ENCODE measurements around the gene MIAT.
A peak's percentile ranks its signal among the peaks of the same experiment; 100 is the strongest.

The MIAT gene

GRCh38 chr22:26673486-26673885, 16.1 kb downstream of the MIAT start:
- TF ChIP-seq CTCF (IDR thresholded peaks at IDR 0.05; ENCODE audit: insufficient read depth, low read length, missing control alignments), result no peak
- POLR2A ChIA-PET, result interaction anchor here (1.1 to 1.2 kb wide), 2 partner anchors 8 to 159 kb away, joined by 3 read pairs; no protein-coding TSS in a partner anchor
- CTCF ChIA-PET, result interaction anchor here (1.0 to 3.5 kb wide), 17 partner anchors 8 to 786 kb away, joined by 3 to 26 read pairs (median 5); partner anchors contain the start of genes HPS4 and SRRD
- DNase-seq (ENCODE audit: low read depth, low spot score), result no peak
- H3K4me3 ChIP-seq (ENCODE audit: low read depth, low read length), result peak overlapping the region; percentile 95

- ChIA-PET CTCF (interaction anchor here (1.0 to 3.5 kb wide), 14 partner anchors 7 to 785 kb away, joined by 3 to 26 read pairs (median 5); partner anchors contain the start of genes HPS4 and SRRD), POLR2A (no interaction called here)
- H3K4me3 ChIP-seq (ENCODE audit: low read depth, low read length), result peak overlapping the region; percentile 25
- no peak for TF ChIP-seq CTCF (IDR thresholded peaks at IDR 0.05; ENCODE audit: insufficient read depth, low read length, missing control alignments)
- no peak for DNase-seq (ENCODE audit: low read depth, low spot score)
These were observed 17.1 kb downstream of the MIAT start for GRCh38 chr22:26674211-26675190.

GRCh38 chr22:26675687-26676268, 18.4 kb downstream of the MIAT start:
- TF ChIP-seq CTCF (IDR thresholded peaks at IDR 0.05; ENCODE audit: insufficient read depth, low read length, missing control alignments), result no peak
- ChIA-PET CTCF (interaction anchor here (1.0 to 1.2 kb wide), 2 partner anchors 9 to 80 kb away, joined by 3 to 5 read pairs; no protein-coding TSS in a partner anchor), POLR2A (no interaction called here)
- DNase-seq (ENCODE audit: low read depth, low spot score), result no peak
- H3K4me3 ChIP-seq (ENCODE audit: low read depth, low read length), result no peak overlapping the region

GRCh38 chr22:26677217-26677616, 19.8 kb downstream of the MIAT start:
- H3K4me3 ChIP-seq (ENCODE audit: low read depth, low read length), result no peak overlapping the region
- POLR2A ChIA-PET, result no interaction called here
- no peak for DNase-seq (ENCODE audit: low read depth, low spot score)
- CTCF ChIA-PET, result interaction anchor here (0.6 to 2.9 kb wide), 6 partner anchors 10 to 178 kb away, joined by 3 to 10 read pairs (median 6); no protein-coding TSS in a partner anchor
- no peak for TF ChIP-seq CTCF (IDR thresholded peaks at IDR 0.05; ENCODE audit: insufficient read depth, low read length, missing control alignments)

GRCh38 chr22:26679003-26679629, 21.7 kb downstream of the MIAT start:
- no peak overlapping the region for H3K4me3 ChIP-seq (ENCODE audit: low read depth, low read length)
- ChIA-PET POLR2A (no interaction called here), CTCF (interaction anchor here (0.6 to 4.7 kb wide), 28 partner anchors 10 to 1204 kb away, joined by 3 to 24 read pairs (median 4); no protein-coding TSS in a partner anchor)
- peak; percentile 87 for TF ChIP-seq CTCF (IDR thresholded peaks at IDR 0.05; ENCODE audit: insufficient read depth, low read length, missing control alignments)
- no peak for DNase-seq (ENCODE audit: low read depth, low spot score)
